Endodermal cell (in vitro differentiated cells): ENCODE data around the gene IFITM1. TPM values are rescaled to one million over a fixed set of nuclear protein-coding genes. Genes with fewer than 3 reads are reported as not detected.

ENCODE experiments used
- DNase-seq: peaks from one replicate; pipeline ENCODE4 v3.0.0-alpha.2; 2017
- H3K27ac ChIP-seq: 2 replicates; pipeline ENCODE4 v1.5.1; 2013; ENCODE audit warnings: mild to moderate bottlenecking, low read depth, low read length, moderate library complexity
- H3K27me3 ChIP-seq: 2 replicates; pipeline ENCODE4 v1.6.1; 2013; ENCODE audit warnings: mild to moderate bottlenecking, low read length, moderate library complexity; ENCODE audit not compliant: insufficient read depth, control insufficient read depth, poor library complexity, severe bottlenecking
- H3K36me3 ChIP-seq: 2 replicates; pipeline ENCODE4 v1.7.0; 2013; ENCODE audit warnings: mild to moderate bottlenecking, low read length, moderate library complexity; ENCODE audit not compliant: control insufficient read depth, insufficient read depth
- H3K4me1 ChIP-seq: one replicate; pipeline ENCODE4 v1.7.0; 2013; ENCODE audit warnings: low read length; ENCODE audit not compliant: control insufficient read depth, insufficient read depth
- H3K4me3 ChIP-seq: 2 replicates; pipeline ENCODE4 v1.5.1; 2013; ENCODE audit warnings: mild to moderate bottlenecking, low read length, moderate library complexity
- H3K9ac ChIP-seq: 2 replicates; pipeline ENCODE4 v1.6.1; 2013; ENCODE audit warnings: mild to moderate bottlenecking, low read length, moderate library complexity; ENCODE audit not compliant: poor library complexity, severe bottlenecking; ENCODE audit errors: extremely low read depth
- H3K9me3 ChIP-seq: 2 replicates; pipeline ENCODE4 v1.6.1; 2013; ENCODE audit warnings: mild to moderate bottlenecking, low read length, moderate library complexity; ENCODE audit not compliant: control insufficient read depth
- H3K27ac Mint-ChIP-seq: 2 replicates; pipeline ENCODE4 v1.8.0; 2020; ENCODE audit warnings: mixed read lengths
- H3K27me3 Mint-ChIP-seq: 2 replicates; pipeline ENCODE4 v1.8.0; 2021; ENCODE audit warnings: mild to moderate bottlenecking, mixed read lengths; ENCODE audit not compliant: insufficient read depth
- H3K36me3 Mint-ChIP-seq: 2 replicates; pipeline ENCODE4 v1.8.0; 2020; ENCODE audit warnings: low read depth, mixed read lengths
- H3K4me1 Mint-ChIP-seq: 2 replicates; pipeline ENCODE4 v1.8.0; 2020; ENCODE audit warnings: mixed read lengths
- H3K4me3 Mint-ChIP-seq: 2 replicates; pipeline ENCODE4 v1.8.0; 2020; ENCODE audit warnings: mild to moderate bottlenecking, moderate library complexity, mixed read lengths
- H3K9me3 Mint-ChIP-seq: 2 replicates; pipeline ENCODE4 v1.8.0; 2020; ENCODE audit warnings: mild to moderate bottlenecking, mixed read lengths
- CTCF ChIP-seq: fragments of 200-600 bp; sonication (generic); conservative IDR thresholded peaks from 2 replicates; pipeline ENCODE4 v1.5.0; 2021; ENCODE audit warnings: antibody characterized with exemption, mild to moderate bottlenecking
- WGBS, 2 experiments: methylation state at CpG; one replicate each; pipeline versions ENCODE4 v1.1.5 to v1.1.7; 2013; ENCODE audit warnings: missing lambda C conversion rate in 2 of 2, mixed read lengths in 1 of 2; ENCODE audit not compliant: insufficient coverage in 1 of 2, insufficient read length in 1 of 2; 5-methylcytosine and 5-hydroxymethylcytosine counted together
- total RNA-seq, 2 donors: library from RNA; stranded (reverse); fragmentation: NEBNext Ultra II Directional in 1 of 2; extraction: Animal tissue kit (Norgen Biotek cat#: 25700) in 1 of 2; gene quantifications; 2 replicates in 1 of 2; 3 replicates in 1 of 2; pipeline ENCODE4 v1.2.1, GENCODE V29; 2021

Gene IFITM1
- total RNA-seq, 2 donors from 2014 or later, result 211 to 558 TPM

- peaks cover 6% of the 10 kb centered on the region for H3K36me3 ChIP-seq
- Mint-ChIP-seq H3K9me3 (no peaks in the 10 kb centered on the region), H3K4me3 (no peak overlapping the region), H3K27me3 (no peaks in the 10 kb centered on the region), H3K4me1 (peaks cover 18% of the 10 kb centered on the region), H3K27ac (peak overlapping the region; percentile 69), H3K36me3 (peaks cover 2% of the 10 kb centered on the region)
- no peak overlapping the region for H3K27ac ChIP-seq
- WGBS, 2 experiments, result 90 to 93% methylated on average over 20 to 26 of the region's 26 CpGs
- no peaks in the 10 kb centered on the region for H3K9me3 ChIP-seq
- H3K4me1 ChIP-seq, result peaks cover 5% of the 10 kb centered on the region
- no peak overlapping the region for H3K4me3 ChIP-seq
- no peak overlapping the region for H3K9ac ChIP-seq
- H3K27me3 ChIP-seq, result no peaks in the 10 kb centered on the region
- TF ChIP-seq CTCF, result no peak
- DNase-seq, result peak; percentile 54
Observed at GRCh38 chr11:297586-298405, 16.0 kb upstream of the IFITM1 start.

GRCh38 chr11:298406-299065 lies 15.3 kb upstream of the IFITM1 start:
- no peak overlapping the region for H3K27ac Mint-ChIP-seq
- Histone ChIP-seq H3K4me3 (no peak overlapping the region), H3K27me3 (no peaks in the 10 kb centered on the region), H3K9ac (no peak overlapping the region), H3K27ac (no peak overlapping the region), H3K4me1 (peaks cover 5% of the 10 kb centered on the region), H3K9me3 (no peaks in the 10 kb centered on the region), H3K36me3 (peaks cover 5% of the 10 kb centered on the region)
- WGBS, 2 experiments, result 91 to 97% methylated on average over 9 to 15 of the region's 15 CpGs
- H3K4me1 Mint-ChIP-seq, result peaks cover 18% of the 10 kb centered on the region
- no peak for TF ChIP-seq CTCF
- no peaks in the 10 kb centered on the region for H3K27me3 Mint-ChIP-seq
- DNase-seq, result peak; percentile 59
- no peaks in the 10 kb centered on the region for H3K9me3 Mint-ChIP-seq
- H3K4me3 Mint-ChIP-seq, result no peak overlapping the region
- no peaks in the 10 kb centered on the region for H3K36me3 Mint-ChIP-seq

GRCh38 chr11:299081-299891 lies 14.6 kb upstream of the IFITM1 start, which contains the start of gene IFITM5:
IFITM5 (minus strand) TSS chr11:299526; CDS start chr11:299490, 36 bp downstream.
- 90 to 97% methylated on average over 18 to 36 of the region's 40 CpGs for WGBS, 2 experiments
- no peak within 1 kb of the TSS for H3K9ac ChIP-seq
- no peaks in the 10 kb centered on the region for H3K9me3 ChIP-seq
- TF ChIP-seq CTCF, result no peak
- no peaks in the 10 kb centered on the region for H3K27me3 Mint-ChIP-seq
- H3K27ac Mint-ChIP-seq, result peak within 1 kb of the TSS; percentile 61
- no peak for DNase-seq
- H3K27me3 ChIP-seq, result no peaks in the 10 kb centered on the region
- H3K9me3 Mint-ChIP-seq, result no peaks in the 10 kb centered on the region
- peaks cover 5% of the 10 kb centered on the region for H3K4me1 ChIP-seq
- H3K4me3 Mint-ChIP-seq, result no peak within 1 kb of the TSS
- H3K4me3 ChIP-seq, result no peak within 1 kb of the TSS
- no peaks in the 10 kb centered on the region for H3K36me3 ChIP-seq
- no peak within 1 kb of the TSS for H3K27ac ChIP-seq
- H3K36me3 Mint-ChIP-seq, result no peaks in the 10 kb centered on the region
- H3K4me1 Mint-ChIP-seq, result peaks cover 18% of the 10 kb centered on the region
